ENCODE results near the gene UBE2H.

UBE2H gene

GRCh38 chr7:129857313-129857712 lies 95.4 kb downstream of the UBE2H start:
- Histone ChIP-seq H3K27ac (replicated peaks) (no peak overlapping the region), H3K4me3 (replicated peaks; ENCODE audit: insufficient read depth, low read length) (no peak overlapping the region), H3K27me3 (ENCODE audit: insufficient read depth, poor library complexity, severe bottlenecking) (no peaks in the 10 kb centered on the region)
- TF ChIP-seq SPI1 (IDR thresholded peaks at IDR 0.05; ENCODE audit: borderline replicate concordance, low read depth) = no peak
- TF ChIP-seq REST (IDR thresholded peaks at IDR 0.05; ENCODE audit: insufficient replicate concordance, low read depth) = no peak
- TF ChIP-seq POLR2AphosphoS5 (IDR thresholded peaks at IDR 0.05; ENCODE audit: low read depth) = no peak
- TF ChIP-seq GABPA (IDR thresholded peaks at IDR 0.05; ENCODE audit: low read depth) = no peak
- TF ChIP-seq, protein P1, sequence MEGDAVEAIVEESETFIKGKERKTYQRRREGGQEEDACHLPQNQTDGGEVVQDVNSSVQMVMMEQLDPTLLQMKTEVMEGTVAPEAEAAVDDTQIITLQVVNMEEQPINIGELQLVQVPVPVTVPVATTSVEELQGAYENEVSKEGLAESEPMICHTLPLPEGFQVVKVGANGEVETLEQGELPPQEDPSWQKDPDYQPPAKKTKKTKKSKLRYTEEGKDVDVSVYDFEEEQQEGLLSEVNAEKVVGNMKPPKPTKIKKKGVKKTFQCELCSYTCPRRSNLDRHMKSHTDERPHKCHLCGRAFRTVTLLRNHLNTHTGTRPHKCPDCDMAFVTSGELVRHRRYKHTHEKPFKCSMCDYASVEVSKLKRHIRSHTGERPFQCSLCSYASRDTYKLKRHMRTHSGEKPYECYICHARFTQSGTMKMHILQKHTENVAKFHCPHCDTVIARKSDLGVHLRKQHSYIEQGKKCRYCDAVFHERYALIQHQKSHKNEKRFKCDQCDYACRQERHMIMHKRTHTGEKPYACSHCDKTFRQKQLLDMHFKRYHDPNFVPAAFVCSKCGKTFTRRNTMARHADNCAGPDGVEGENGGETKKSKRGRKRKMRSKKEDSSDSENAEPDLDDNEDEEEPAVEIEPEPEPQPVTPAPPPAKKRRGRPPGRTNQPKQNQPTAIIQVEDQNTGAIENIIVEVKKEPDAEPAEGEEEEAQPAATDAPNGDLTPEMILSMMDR (IDR thresholded peaks at IDR 0.05; ENCODE audit: insufficient read depth, low read length) = no peak
- no peak for DNase-seq (ENCODE audit: low read depth in 1 of 2, low spot score in 1 of 2)

DNA sequence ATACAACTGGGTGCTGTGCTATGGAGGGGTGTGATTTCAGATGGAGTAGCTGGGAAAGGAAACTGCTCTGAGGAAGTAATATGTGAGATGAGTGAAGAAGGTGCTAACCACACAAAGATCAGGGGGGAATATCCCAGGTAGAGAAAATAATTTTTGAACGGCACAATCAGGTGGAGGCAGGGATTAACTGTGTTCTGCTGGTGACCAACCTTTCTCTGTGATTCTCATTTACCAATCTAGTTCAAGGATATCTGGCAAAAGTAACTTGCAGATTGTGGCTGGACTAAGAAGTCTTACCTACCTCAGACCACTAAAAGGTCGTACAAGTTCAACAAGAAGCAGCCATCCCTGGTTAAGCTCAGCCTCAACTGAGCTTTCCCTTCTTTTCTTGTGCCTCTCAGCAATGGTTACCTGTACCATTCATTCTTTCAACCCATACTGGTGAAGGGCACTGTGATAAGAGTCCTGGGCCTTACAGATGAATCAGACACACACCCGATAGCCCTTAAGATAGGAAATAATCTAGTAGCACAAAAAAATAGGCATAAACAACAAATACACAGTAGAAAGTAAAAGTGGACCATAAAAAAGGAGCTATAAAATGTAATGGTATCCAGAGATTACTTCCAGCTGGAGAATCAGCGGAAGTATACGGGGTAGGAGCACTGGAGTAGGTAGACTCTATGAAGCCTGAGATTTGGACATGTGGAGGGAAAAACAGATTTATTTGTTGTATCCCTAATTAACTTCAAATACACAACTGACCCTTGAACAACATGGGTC lies 96.6 kb downstream of the UBE2H start:
- TF ChIP-seq, protein P1 (IDR thresholded peaks at IDR 0.05; ENCODE audit: insufficient read depth, low read length) = no peak
- TF ChIP-seq POLR2AphosphoS5 (IDR thresholded peaks at IDR 0.05; ENCODE audit: low read depth) (no peak), REST (IDR thresholded peaks at IDR 0.05; ENCODE audit: insufficient replicate concordance, low read depth) (no peak), SPI1 (IDR thresholded peaks at IDR 0.05; ENCODE audit: borderline replicate concordance, low read depth) (no peak), GABPA (IDR thresholded peaks at IDR 0.05; ENCODE audit: low read depth) (no peak)
- H3K27ac ChIP-seq (replicated peaks) = no peak overlapping the region
- no peak overlapping the region for H3K4me3 ChIP-seq (replicated peaks; ENCODE audit: insufficient read depth, low read length)
- H3K27me3 ChIP-seq (ENCODE audit: insufficient read depth, poor library complexity, severe bottlenecking) = no peaks in the 10 kb centered on the region
- DNase-seq (ENCODE audit: low read depth in 1 of 2, low spot score in 1 of 2) = no peak

GRCh38 chr7:129855234-129855673 lies 97.5 kb downstream of the UBE2H start:
- DNase-seq (ENCODE audit: low read depth in 1 of 2, low spot score in 1 of 2) = no peak
- no peak for TF ChIP-seq GABPA (IDR thresholded peaks at IDR 0.05; ENCODE audit: low read depth)
- TF ChIP-seq, protein P1 (IDR thresholded peaks at IDR 0.05; ENCODE audit: insufficient read depth, low read length) = no peak
- TF ChIP-seq REST (IDR thresholded peaks at IDR 0.05; ENCODE audit: insufficient replicate concordance, low read depth) = no peak
- TF ChIP-seq POLR2AphosphoS5 (IDR thresholded peaks at IDR 0.05; ENCODE audit: low read depth) = no peak
- TF ChIP-seq SPI1 (IDR thresholded peaks at IDR 0.05; ENCODE audit: borderline replicate concordance, low read depth) = no peak
- H3K4me3 ChIP-seq (replicated peaks; ENCODE audit: insufficient read depth, low read length) = no peak overlapping the region
- no peaks in the 10 kb centered on the region for H3K27me3 ChIP-seq (ENCODE audit: insufficient read depth, poor library complexity, severe bottlenecking)
- no peak overlapping the region for H3K27ac ChIP-seq (replicated peaks)
